H9 (cell line): ENCODE data around the gene AHNAK. TPM values are rescaled to one million over a fixed set of nuclear protein-coding genes. Genes with fewer than 3 reads are reported as not detected.

ENCODE experiments used
- DNase-seq: peaks from one replicate; pipeline ENCODE4 v3.0.0-alpha.2; 2017
- H2AFZ ChIP-seq: one replicate; pipeline ENCODE4 v1.6.1; 2013; ENCODE audit warnings: mild to moderate bottlenecking, low read length, control low read depth, moderate library complexity
- H2AK5ac ChIP-seq: 2 replicates; pipeline ENCODE4 v1.6.1; 2013; ENCODE audit warnings: low read length, control low read depth, mixed read lengths; ENCODE audit not compliant: insufficient read length
- H2BK120ac ChIP-seq: one replicate; pipeline ENCODE4 v1.6.1; 2013; ENCODE audit warnings: low read depth, mild to moderate bottlenecking, low read length, control low read depth, inconsistent platforms; ENCODE audit not compliant: poor library complexity, severe bottlenecking
- H2BK12ac ChIP-seq: 2 replicates; pipeline ENCODE4 v1.6.1; 2013; ENCODE audit warnings: low read length, control low read depth, mixed read lengths, low read depth; ENCODE audit not compliant: insufficient read length
- H2BK15ac ChIP-seq: 2 replicates; pipeline ENCODE4 v1.6.1; 2013; ENCODE audit warnings: low read depth, low read length, control low read depth
- H2BK20ac ChIP-seq: one replicate; pipeline ENCODE4 v1.6.1; 2013; ENCODE audit warnings: low read depth, mild to moderate bottlenecking, low read length, control low read depth, inconsistent platforms; ENCODE audit not compliant: poor library complexity, severe bottlenecking
- H2BK5ac ChIP-seq: 2 replicates; pipeline ENCODE4 v1.6.1; 2013; ENCODE audit warnings: low read length, control low read depth, mixed read lengths; ENCODE audit not compliant: insufficient read length
- H3K14ac ChIP-seq: 2 replicates; pipeline ENCODE4 v1.6.1; 2013; ENCODE audit warnings: low read length, control low read depth; ENCODE audit not compliant: insufficient read depth
- H3K18ac ChIP-seq: 2 replicates; pipeline ENCODE4 v1.6.1; 2013; ENCODE audit warnings: low read depth, mild to moderate bottlenecking, mixed read lengths, low read length, control low read depth; ENCODE audit not compliant: insufficient read length
- H3K23ac ChIP-seq: 2 replicates; pipeline ENCODE4 v1.6.1; 2013; ENCODE audit warnings: low read length, control low read depth, mixed read lengths, low read depth; ENCODE audit not compliant: insufficient read length
- H3K23me2 ChIP-seq: 2 replicates; pipeline ENCODE4 v1.6.1; 2013; ENCODE audit warnings: low read depth, mild to moderate bottlenecking, mixed read lengths, low read length, control low read depth; ENCODE audit not compliant: insufficient read length, poor library complexity, severe bottlenecking
- H3K27ac ChIP-seq: 2 replicates; pipeline ENCODE4 v1.5.1; 2013; ENCODE audit warnings: low read length, control low read depth, mixed read lengths, low read depth; ENCODE audit not compliant: insufficient read length
- H3K27me3 ChIP-seq: 2 replicates; pipeline ENCODE4 v1.6.1; 2013; ENCODE audit warnings: low read length, control low read depth, inconsistent platforms; ENCODE audit not compliant: insufficient read depth
- H3K4ac ChIP-seq: 2 replicates; pipeline ENCODE4 v1.6.1; 2013; ENCODE audit warnings: low read depth, mild to moderate bottlenecking, control low read depth, inconsistent platforms, low read length, moderate library complexity
- H3K4me1 ChIP-seq: 2 replicates; pipeline ENCODE4 v1.6.1; 2013; ENCODE audit warnings: low read length, control low read depth, inconsistent platforms; ENCODE audit not compliant: insufficient read depth
- H3K4me2 ChIP-seq: 2 replicates; pipeline ENCODE4 v1.6.1; 2013; ENCODE audit warnings: low read length, control low read depth, mixed read lengths; ENCODE audit not compliant: insufficient read length, insufficient read depth
- H3K56ac ChIP-seq: 2 replicates; pipeline ENCODE4 v1.6.1; 2013; ENCODE audit warnings: low read depth, mild to moderate bottlenecking, mixed read lengths, low read length, control low read depth; ENCODE audit not compliant: insufficient read length
- H3K79me1 ChIP-seq: 2 replicates; pipeline ENCODE4 v1.6.1; 2013; ENCODE audit warnings: low read depth, mild to moderate bottlenecking, moderate library complexity, low read length, control low read depth, inconsistent platforms; ENCODE audit not compliant: insufficient read depth, poor library complexity, severe bottlenecking
- H3K79me2 ChIP-seq: 2 replicates; pipeline ENCODE4 v1.6.1; 2013; ENCODE audit warnings: low read length, control low read depth, inconsistent platforms; ENCODE audit not compliant: insufficient read depth
- H3K9ac ChIP-seq: 2 replicates; pipeline ENCODE4 v1.6.1; 2013; ENCODE audit warnings: low read length, control low read depth, mixed read lengths; ENCODE audit not compliant: insufficient read length; ENCODE audit errors: extremely low read depth
- H3K9me3 ChIP-seq: one replicate; pipeline ENCODE4 v1.6.1; 2013; ENCODE audit warnings: low read depth, low read length, inconsistent platforms; ENCODE audit not compliant: control insufficient read depth
- H3T11ph ChIP-seq: one replicate; pipeline ENCODE4 v1.6.1; 2013; ENCODE audit warnings: mild to moderate bottlenecking, low read length, control low read depth, inconsistent platforms
- H4K20me1 ChIP-seq: one replicate; pipeline ENCODE4 v1.6.1; 2013; ENCODE audit not compliant: control insufficient read depth, insufficient read length, insufficient read depth
- H4K5ac ChIP-seq: 2 replicates; pipeline ENCODE4 v1.6.1; 2013; ENCODE audit warnings: low read depth, mild to moderate bottlenecking, mixed read lengths, low read length, control low read depth; ENCODE audit not compliant: insufficient read length
- H4K8ac ChIP-seq: replicated peaks from 2 replicates; pipeline ENCODE4 v1.6.1; 2013; ENCODE audit warnings: low read length, control low read depth, mixed read lengths, low read depth; ENCODE audit not compliant: insufficient read length
- H4K91ac ChIP-seq: 2 replicates; pipeline ENCODE4 v1.6.1; 2013; ENCODE audit warnings: low read depth, mild to moderate bottlenecking, moderate library complexity, mixed read lengths, low read length, control low read depth; ENCODE audit not compliant: insufficient read length
- H3K27ac Mint-ChIP-seq, 3 experiments: 2 replicates in 2 of 3; 3 replicates in 1 of 3; pipeline ENCODE4 v1.8.0; 2020 to 2021; ENCODE audit warnings: mixed read lengths in 3 of 3, mild to moderate bottlenecking in 1 of 3, moderate library complexity in 1 of 3
- H3K27me3 Mint-ChIP-seq: 2 replicates; pipeline ENCODE4 v1.8.0; 2021; ENCODE audit warnings: low read depth, mild to moderate bottlenecking, moderate library complexity, mixed read lengths
- H3K36me3 Mint-ChIP-seq, 3 experiments: 2 replicates in 2 of 3; 3 replicates in 1 of 3; pipeline ENCODE4 v1.8.0; 2020 to 2021; ENCODE audit warnings: low read depth in 3 of 3, mixed read lengths in 3 of 3; ENCODE audit not compliant: insufficient read depth in 1 of 3
- H3K4me1 Mint-ChIP-seq, 2 experiments: 2 replicates each; pipeline ENCODE4 v1.8.0; 2020; ENCODE audit warnings: mixed read lengths in 2 of 2
- H3K4me3 Mint-ChIP-seq, 2 experiments: 2 replicates in 1 of 2; 3 replicates in 1 of 2; pipeline ENCODE4 v1.8.0; 2020 to 2021; ENCODE audit warnings: mild to moderate bottlenecking in 2 of 2, mixed read lengths in 2 of 2, moderate library complexity in 1 of 2
- H3K9me3 Mint-ChIP-seq, 2 experiments: 2 replicates in 1 of 2; 3 replicates in 1 of 2; pipeline ENCODE4 v1.8.0; 2020; ENCODE audit warnings: mild to moderate bottlenecking in 2 of 2, mixed read lengths in 2 of 2, moderate library complexity in 1 of 2
- WGBS: extraction: QIAGEN DNeasy Blood & Tissue Kit; methylation state at CpG from one replicate; pipeline ENCODE4 v1.1.7; 2013; ENCODE audit warnings: missing lambda C conversion rate, low lambda C conversion rate, mixed read lengths; ENCODE audit not compliant: insufficient read length; ENCODE audit errors: extremely low coverage; 5-methylcytosine and 5-hydroxymethylcytosine counted together
- total RNA-seq: library from RNA; stranded (reverse); gene quantifications from 2 replicates; pipeline ENCODE4 v1.2.1, GENCODE V29; 2021
- TF ChIP-seq, protein P1 (sequence below): fragments of 200-600 bp; sonication (generic); conservative IDR thresholded peaks from 3 replicates; pipeline ENCODE4 v1.8.0; 2021; ENCODE audit warnings: antibody characterized with exemption, mild to moderate bottlenecking

AHNAK gene
- total RNA-seq, 1 experiment from 2014 or later: 15.2 TPM

DNA sequence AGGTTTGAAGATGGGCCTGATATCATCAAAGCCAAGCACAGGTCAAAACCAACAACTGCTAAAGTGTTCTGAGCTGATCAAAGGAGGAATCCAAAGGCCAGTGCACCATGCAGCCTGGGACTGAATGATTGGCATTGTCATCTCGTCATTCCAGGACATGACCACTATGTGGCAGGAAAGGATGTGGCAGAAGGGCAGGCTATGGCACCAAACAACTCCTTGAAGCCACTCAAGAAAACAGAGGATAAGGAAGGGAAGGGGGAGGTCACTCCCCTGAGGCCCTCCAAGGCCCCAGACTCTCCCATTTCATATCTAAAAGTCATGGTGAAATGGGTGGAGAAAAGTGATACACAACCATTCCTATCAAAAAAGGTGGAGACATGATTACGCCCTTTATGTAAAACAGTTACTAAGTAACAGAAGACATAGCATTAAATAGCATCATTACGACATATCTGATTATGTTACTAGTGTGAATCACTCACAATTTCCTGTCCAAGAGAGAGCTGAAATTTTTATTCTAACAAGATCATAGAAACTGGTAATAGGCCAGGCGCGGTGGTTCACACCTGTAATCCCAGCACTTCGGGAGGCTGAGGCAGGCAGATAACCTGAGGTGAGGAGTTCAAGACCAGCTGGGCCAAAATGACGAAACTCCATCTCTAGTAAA, 49.3 kb downstream of the AHNAK start:
- no peak overlapping the region for H2BK20ac ChIP-seq
- H2BK120ac ChIP-seq: no peak overlapping the region
- TF ChIP-seq, protein P1, sequence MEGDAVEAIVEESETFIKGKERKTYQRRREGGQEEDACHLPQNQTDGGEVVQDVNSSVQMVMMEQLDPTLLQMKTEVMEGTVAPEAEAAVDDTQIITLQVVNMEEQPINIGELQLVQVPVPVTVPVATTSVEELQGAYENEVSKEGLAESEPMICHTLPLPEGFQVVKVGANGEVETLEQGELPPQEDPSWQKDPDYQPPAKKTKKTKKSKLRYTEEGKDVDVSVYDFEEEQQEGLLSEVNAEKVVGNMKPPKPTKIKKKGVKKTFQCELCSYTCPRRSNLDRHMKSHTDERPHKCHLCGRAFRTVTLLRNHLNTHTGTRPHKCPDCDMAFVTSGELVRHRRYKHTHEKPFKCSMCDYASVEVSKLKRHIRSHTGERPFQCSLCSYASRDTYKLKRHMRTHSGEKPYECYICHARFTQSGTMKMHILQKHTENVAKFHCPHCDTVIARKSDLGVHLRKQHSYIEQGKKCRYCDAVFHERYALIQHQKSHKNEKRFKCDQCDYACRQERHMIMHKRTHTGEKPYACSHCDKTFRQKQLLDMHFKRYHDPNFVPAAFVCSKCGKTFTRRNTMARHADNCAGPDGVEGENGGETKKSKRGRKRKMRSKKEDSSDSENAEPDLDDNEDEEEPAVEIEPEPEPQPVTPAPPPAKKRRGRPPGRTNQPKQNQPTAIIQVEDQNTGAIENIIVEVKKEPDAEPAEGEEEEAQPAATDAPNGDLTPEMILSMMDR: peak; percentile 65
- no peak overlapping the region for H4K8ac ChIP-seq
- Mint-ChIP-seq H3K36me3 (no peaks in the 10 kb centered on the region), H3K4me1 (peaks cover 26 to 32% of the 10 kb centered on the region in 2 experiments), H3K4me3 (no peak overlapping the region), H3K27ac (no peak overlapping the region), H3K27me3 (peaks cover 13% of the 10 kb centered on the region), H3K9me3 (no peaks in the 10 kb centered on the region)
- peak; percentile 65 for DNase-seq
- H3K27ac ChIP-seq: no peak overlapping the region
- H3K4me1 ChIP-seq: no peaks in the 10 kb centered on the region; the same call in 1 of the 2 replicates
- no peak overlapping the region for H4K5ac ChIP-seq
- H3K14ac ChIP-seq: no peak overlapping the region
- H4K20me1 ChIP-seq: no peaks in the 10 kb centered on the region
- H4K91ac ChIP-seq: no peak overlapping the region
- no peaks in the 10 kb centered on the region for H3K27me3 ChIP-seq
- no peak overlapping the region for H3K9ac ChIP-seq
- H2BK12ac ChIP-seq: no peak overlapping the region
- H2AK5ac ChIP-seq: no peak overlapping the region
- no peaks in the 10 kb centered on the region for H3K79me1 ChIP-seq
- no peak overlapping the region for H2BK15ac ChIP-seq
- H3K4ac ChIP-seq: no peak overlapping the region
- H3K4me2 ChIP-seq: no peak overlapping the region
- no peak overlapping the region for H3K23ac ChIP-seq
- no peak overlapping the region for H2AFZ ChIP-seq
- H3K9me3 ChIP-seq: no peaks in the 10 kb centered on the region
- no peak overlapping the region for H3T11ph ChIP-seq
- H2BK5ac ChIP-seq: no peak overlapping the region
- no peak overlapping the region for H3K18ac ChIP-seq
- no CpG with 5 or more reads among the region's 7 CpGs for WGBS
- H3K23me2 ChIP-seq: no peaks in the 10 kb centered on the region
- H3K79me2 ChIP-seq: no peaks in the 10 kb centered on the region
- no peak overlapping the region for H3K56ac ChIP-seq
